SK-N-SH treated with all-trans-retinoic acid at 6 μM for 48 hours (cell line): ENCODE measurements around the gene SUN2.

ENCODE experiments used
- ATAC-seq: fragments of 200-7000 bp; cut with Tn5 transposase; 3 replicates; pipeline ENCODE4 v1.9.1; 2020; ENCODE audit warnings: mild to moderate bottlenecking, moderate library complexity
- ARNTL ChIP-seq: fragments of 450-650 bp; formaldehyde crosslinking; IDR thresholded peaks from 2 replicates; pipeline ENCODE4 v1.5.0; 2020; ENCODE audit warnings: low read depth, mild to moderate bottlenecking, moderate library complexity, borderline replicate concordance
- BACH2 ChIP-seq: fragments of 250-450 bp; sonication (Bioruptor Pico); IDR thresholded peaks from 2 replicates; pipeline ENCODE4 v1.9.0; 2021; ENCODE audit warnings: mild to moderate bottlenecking, borderline replicate concordance
- ESRRG ChIP-seq: fragments of 250-450 bp; sonication (Bioruptor Pico); IDR thresholded peaks from 2 replicates; pipeline ENCODE4 v1.6.1; 2021; ENCODE audit warnings: mild to moderate bottlenecking
- ISL1 ChIP-seq: fragments of 250-450 bp; sonication (Bioruptor Pico); IDR thresholded peaks from 2 replicates; pipeline ENCODE4 v2.1.2; 2022; ENCODE audit warnings: mild to moderate bottlenecking, moderate library complexity
- OSR1 ChIP-seq: fragments of 250-450 bp; sonication (Bioruptor Pico); IDR thresholded peaks from 2 replicates; pipeline ENCODE4 v1.8.0; 2022; ENCODE audit warnings: moderate library complexity, mild to moderate bottlenecking, inconsistent platforms
- PPARA ChIP-seq: fragments of 250-450 bp; sonication (Bioruptor Pico); IDR thresholded peaks from 2 replicates; pipeline ENCODE4 v1.5.0; 2020; ENCODE audit warnings: mild to moderate bottlenecking, borderline replicate concordance
- SNAI2 ChIP-seq: fragments of 250-450 bp; sonication (Bioruptor Pico); IDR thresholded peaks from 2 replicates; pipeline ENCODE4 v1.5.0; 2020; ENCODE audit warnings: mild to moderate bottlenecking, moderate library complexity
- TCF4 ChIP-seq: fragments of 250-450 bp; sonication (Bioruptor Pico); IDR thresholded peaks from 2 replicates; pipeline ENCODE4 v1.8.0; 2021; ENCODE audit warnings: mild to moderate bottlenecking, moderate library complexity, borderline replicate concordance
- TOX ChIP-seq: fragments of 250-450 bp; sonication (Bioruptor Pico); IDR thresholded peaks from 2 replicates; pipeline ENCODE4 v1.8.0; 2021; ENCODE audit warnings: mild to moderate bottlenecking, moderate library complexity, borderline replicate concordance
- ZC3H10 ChIP-seq: fragments of 250-450 bp; sonication (Bioruptor Pico); IDR thresholded peaks from 2 replicates; pipeline ENCODE4 v1.5.1; 2021; ENCODE audit warnings: mild to moderate bottlenecking, moderate library complexity
- ZFP3 ChIP-seq: fragments of 250-450 bp; sonication (Bioruptor Pico); IDR thresholded peaks from 2 replicates; pipeline ENCODE4 v1.5.0; 2020; ENCODE audit warnings: mild to moderate bottlenecking, moderate library complexity
- ZFP30 ChIP-seq: fragments of 450-650 bp; formaldehyde crosslinking; IDR thresholded peaks from 2 replicates; pipeline ENCODE4 v1.5.0; 2022; ENCODE audit warnings: mild to moderate bottlenecking, moderate library complexity
- ZNF70 ChIP-seq: fragments of 450-650 bp; formaldehyde crosslinking; IDR thresholded peaks from 2 replicates; pipeline ENCODE4 v1.5.0; 2020; ENCODE audit warnings: mild to moderate bottlenecking, moderate library complexity
- ZNF8 ChIP-seq: fragments of 450-650 bp; formaldehyde crosslinking; IDR thresholded peaks from 2 replicates; pipeline ENCODE4 v1.5.0; 2020; ENCODE audit warnings: mild to moderate bottlenecking, moderate library complexity
- TF ChIP-seq, protein P1 (sequence below): fragments of 250-450 bp; sonication (Bioruptor Pico); IDR thresholded peaks from 2 replicates; pipeline ENCODE4 v1.8.0; 2021; ENCODE audit warnings: low read depth, mild to moderate bottlenecking, moderate library complexity, borderline replicate concordance
- TF ChIP-seq, protein P2 (sequence below): fragments of 250-450 bp; sonication (Bioruptor Pico); IDR thresholded peaks from 2 replicates; pipeline ENCODE4 v1.8.0; 2020; ENCODE audit warnings: mild to moderate bottlenecking, moderate library complexity, borderline replicate concordance
- TF ChIP-seq, protein P3 (sequence below): fragments of 250-450 bp; sonication (Bioruptor Pico); IDR thresholded peaks from 2 replicates; pipeline ENCODE4 v1.5.1; 2021; ENCODE audit warnings: mild to moderate bottlenecking, moderate library complexity
- TF ChIP-seq, protein P4 (sequence below): fragments of 250-450 bp; sonication (Bioruptor Pico); IDR thresholded peaks from 2 replicates; pipeline ENCODE4 v1.5.1; 2020; ENCODE audit warnings: low read depth, mild to moderate bottlenecking, moderate library complexity
- TF ChIP-seq, protein P5 (sequence below): fragments of 250-450 bp; sonication (Bioruptor Pico); IDR thresholded peaks from 2 replicates; pipeline ENCODE4 v1.5.0; 2020; ENCODE audit warnings: mild to moderate bottlenecking, moderate library complexity

Gene SUN2

DNA sequence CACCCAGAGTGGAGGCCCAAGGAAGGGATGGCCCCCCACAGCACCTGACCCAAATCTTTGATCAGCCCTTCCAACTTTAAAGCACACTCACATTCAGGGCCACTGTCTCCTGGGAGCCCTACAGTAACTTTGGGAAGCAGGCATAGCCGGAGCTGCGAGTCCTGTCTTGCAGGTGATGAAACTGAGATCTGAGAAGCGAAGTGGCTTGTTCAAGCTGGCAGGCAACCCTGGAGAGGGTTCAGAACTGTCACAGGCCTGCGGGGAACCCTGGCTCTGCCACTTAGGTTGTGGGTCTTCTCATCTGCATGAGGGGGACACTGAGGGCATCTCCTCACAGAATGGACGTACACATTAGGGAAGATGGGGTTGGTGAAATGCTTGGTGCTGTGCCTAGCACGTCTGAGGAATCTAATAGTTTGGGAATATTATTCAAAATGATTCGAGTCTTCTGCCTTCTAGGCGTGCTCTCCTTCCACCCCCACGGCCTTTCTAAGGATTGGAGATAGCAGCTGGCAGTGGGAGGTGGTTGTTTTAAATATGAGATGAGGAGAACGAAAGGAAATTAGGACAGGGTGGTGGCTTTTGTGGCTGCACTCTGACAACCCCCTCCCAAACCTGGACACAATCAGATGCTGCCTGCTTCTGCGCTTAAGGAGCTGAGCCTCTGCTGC, 18.8 kb upstream of the SUN2 start:
- TF ChIP-seq, protein P1, sequence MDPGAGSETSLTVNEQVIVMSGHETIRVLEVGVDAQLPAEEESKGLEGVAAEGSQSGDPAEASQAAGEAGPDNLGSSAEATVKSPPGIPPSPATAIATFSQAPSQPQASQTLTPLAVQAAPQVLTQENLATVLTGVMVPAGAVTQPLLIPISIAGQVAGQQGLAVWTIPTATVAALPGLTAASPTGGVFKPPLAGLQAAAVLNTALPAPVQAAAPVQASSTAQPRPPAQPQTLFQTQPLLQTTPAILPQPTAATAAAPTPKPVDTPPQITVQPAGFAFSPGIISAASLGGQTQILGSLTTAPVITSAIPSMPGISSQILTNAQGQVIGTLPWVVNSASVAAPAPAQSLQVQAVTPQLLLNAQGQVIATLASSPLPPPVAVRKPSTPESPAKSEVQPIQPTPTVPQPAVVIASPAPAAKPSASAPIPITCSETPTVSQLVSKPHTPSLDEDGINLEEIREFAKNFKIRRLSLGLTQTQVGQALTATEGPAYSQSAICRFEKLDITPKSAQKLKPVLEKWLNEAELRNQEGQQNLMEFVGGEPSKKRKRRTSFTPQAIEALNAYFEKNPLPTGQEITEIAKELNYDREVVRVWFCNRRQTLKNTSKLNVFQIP (CRISPR knock-in tag), result no peak
- no peak for TF ChIP-seq SNAI2 (CRISPR knock-in tag)
- TF ChIP-seq ZFP3, result no peak
- no peak for TF ChIP-seq TOX
- no peak for TF ChIP-seq ZNF8
- no peak for TF ChIP-seq OSR1 (CRISPR knock-in tag)
- TF ChIP-seq, protein P2, sequence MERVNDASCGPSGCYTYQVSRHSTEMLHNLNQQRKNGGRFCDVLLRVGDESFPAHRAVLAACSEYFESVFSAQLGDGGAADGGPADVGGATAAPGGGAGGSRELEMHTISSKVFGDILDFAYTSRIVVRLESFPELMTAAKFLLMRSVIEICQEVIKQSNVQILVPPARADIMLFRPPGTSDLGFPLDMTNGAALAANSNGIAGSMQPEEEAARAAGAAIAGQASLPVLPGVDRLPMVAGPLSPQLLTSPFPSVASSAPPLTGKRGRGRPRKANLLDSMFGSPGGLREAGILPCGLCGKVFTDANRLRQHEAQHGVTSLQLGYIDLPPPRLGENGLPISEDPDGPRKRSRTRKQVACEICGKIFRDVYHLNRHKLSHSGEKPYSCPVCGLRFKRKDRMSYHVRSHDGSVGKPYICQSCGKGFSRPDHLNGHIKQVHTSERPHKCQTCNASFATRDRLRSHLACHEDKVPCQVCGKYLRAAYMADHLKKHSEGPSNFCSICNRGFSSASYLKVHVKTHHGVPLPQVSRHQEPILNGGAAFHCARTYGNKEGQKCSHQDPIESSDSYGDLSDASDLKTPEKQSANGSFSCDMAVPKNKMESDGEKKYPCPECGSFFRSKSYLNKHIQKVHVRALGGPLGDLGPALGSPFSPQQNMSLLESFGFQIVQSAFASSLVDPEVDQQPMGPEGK (CRISPR knock-in tag), result no peak
- no peak for TF ChIP-seq ARNTL (CRISPR knock-in tag)
- no peak for TF ChIP-seq ZNF70
- no peak for TF ChIP-seq TCF4
- no peak for TF ChIP-seq BACH2
- ATAC-seq, result no peak

DNA sequence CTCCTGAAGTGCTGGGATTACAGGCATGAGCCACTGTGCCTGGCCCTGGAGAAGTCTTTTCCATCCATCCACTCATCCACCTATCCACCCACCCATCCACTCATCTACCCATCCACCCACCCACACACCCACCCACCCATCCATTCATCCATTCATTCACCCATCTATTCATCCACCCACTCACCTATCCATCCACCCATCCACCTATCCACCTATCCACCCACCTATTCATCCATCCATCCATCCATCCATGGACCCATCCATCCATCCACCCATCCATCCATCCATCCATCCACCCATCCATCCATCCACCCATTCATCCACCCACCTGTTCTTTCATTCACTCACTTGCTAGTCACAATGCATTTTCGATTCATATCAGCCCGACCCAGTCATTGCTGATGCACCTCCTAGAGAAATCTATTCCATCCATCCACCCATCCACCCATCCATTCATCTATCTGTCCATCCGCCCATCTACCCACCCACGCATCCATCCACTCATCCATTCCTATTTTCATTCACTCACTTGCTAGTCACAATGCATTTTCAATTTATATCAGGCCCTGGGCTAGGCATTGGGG, 17.7 kb upstream of the SUN2 start:
- TF ChIP-seq ARNTL (CRISPR knock-in tag) (no peak), ZFP3 (no peak)
- TF ChIP-seq, protein P3, sequence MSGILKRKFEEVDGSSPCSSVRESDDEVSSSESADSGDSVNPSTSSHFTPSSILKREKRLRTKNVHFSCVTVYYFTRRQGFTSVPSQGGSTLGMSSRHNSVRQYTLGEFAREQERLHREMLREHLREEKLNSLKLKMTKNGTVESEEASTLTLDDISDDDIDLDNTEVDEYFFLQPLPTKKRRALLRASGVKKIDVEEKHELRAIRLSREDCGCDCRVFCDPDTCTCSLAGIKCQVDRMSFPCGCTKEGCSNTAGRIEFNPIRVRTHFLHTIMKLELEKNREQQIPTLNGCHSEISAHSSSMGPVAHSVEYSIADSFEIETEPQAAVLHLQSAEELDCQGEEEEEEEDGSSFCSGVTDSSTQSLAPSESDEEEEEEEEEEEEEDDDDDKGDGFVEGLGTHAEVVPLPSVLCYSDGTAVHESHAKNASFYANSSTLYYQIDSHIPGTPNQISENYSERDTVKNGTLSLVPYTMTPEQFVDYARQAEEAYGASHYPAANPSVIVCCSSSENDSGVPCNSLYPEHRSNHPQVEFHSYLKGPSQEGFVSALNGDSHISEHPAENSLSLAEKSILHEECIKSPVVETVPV (CRISPR knock-in tag), result no peak
- TF ChIP-seq, all 23 proteins: peak for 0
- ATAC-seq, result no peak

DNA sequence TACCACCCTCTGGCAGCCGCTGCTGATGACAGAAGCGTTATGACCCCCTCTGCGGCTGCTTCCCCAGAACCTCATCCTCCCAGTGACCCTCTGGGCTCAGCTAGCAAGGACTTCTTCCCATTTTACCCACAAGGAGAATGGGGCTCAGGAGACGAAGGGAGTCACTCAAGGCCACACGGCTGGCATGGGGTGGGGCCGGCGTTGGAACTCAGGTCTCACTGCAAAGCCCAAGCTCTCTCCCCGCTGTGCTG, 16.8 kb upstream of the SUN2 start:
- TF ChIP-seq, protein P4, sequence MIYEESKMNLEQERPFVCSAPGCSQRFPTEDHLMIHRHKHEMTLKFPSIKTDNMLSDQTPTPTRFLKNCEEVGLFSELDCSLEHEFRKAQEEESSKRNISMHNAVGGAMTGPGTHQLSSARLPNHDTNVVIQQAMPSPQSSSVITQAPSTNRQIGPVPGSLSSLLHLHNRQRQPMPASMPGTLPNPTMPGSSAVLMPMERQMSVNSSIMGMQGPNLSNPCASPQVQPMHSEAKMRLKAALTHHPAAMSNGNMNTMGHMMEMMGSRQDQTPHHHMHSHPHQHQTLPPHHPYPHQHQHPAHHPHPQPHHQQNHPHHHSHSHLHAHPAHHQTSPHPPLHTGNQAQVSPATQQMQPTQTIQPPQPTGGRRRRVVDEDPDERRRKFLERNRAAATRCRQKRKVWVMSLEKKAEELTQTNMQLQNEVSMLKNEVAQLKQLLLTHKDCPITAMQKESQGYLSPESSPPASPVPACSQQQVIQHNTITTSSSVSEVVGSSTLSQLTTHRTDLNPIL (CRISPR knock-in tag), result no peak
- no peak for TF ChIP-seq ARNTL (CRISPR knock-in tag)
- no peak for TF ChIP-seq ZC3H10 (CRISPR knock-in tag)
- TF ChIP-seq, protein P3 (CRISPR knock-in tag), result no peak
- TF ChIP-seq ZFP30 (CRISPR knock-in tag), result no peak
- TF ChIP-seq, protein P1 (CRISPR knock-in tag), result no peak
- TF ChIP-seq TCF4, result no peak
- no peak for TF ChIP-seq ESRRG (CRISPR knock-in tag)
- TF ChIP-seq OSR1 (CRISPR knock-in tag), result no peak
- ATAC-seq, result no peak

DNA sequence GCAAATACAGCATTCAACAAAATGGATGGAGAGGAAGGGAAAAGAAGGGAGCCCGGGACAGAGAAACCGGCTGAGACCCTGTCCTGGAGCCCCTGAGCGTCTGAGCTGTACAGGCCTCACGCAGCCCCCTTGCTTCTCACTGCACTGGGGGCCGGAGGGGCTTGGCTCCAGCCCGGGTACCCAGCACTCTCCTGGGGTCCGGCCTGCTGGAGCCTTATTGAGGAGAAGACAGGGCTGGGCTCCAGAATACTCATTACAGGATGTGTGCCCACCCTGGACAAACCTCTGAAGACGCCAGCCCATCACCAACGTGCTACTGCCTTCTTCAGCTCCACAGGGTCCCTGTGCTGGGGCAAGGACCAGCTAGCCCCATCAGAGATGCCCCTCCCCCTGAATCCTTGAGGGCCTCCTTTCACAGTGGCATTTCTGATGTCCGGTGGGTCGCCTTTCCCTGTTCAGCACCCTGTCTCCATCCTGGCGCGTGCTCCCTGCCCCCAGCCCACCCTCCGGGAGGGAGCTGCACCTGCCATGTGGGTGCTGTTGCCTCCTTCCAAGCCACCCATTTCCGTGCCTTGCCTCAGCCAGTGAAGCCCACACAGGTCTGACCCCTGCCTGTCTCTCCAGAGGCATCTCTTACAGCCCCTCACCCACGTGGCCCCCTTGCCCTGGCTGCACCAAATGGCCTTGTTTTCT, 14.6 kb upstream of the SUN2 start:
- no peak for ATAC-seq
- TF ChIP-seq, protein P3 (CRISPR knock-in tag), result no peak
- TF ChIP-seq ISL1 (no peak), ZNF8 (no peak), TOX (no peak), OSR1 (CRISPR knock-in tag) (no peak), PPARA (CRISPR knock-in tag) (no peak), ESRRG (CRISPR knock-in tag) (no peak)
- TF ChIP-seq, protein P5, sequence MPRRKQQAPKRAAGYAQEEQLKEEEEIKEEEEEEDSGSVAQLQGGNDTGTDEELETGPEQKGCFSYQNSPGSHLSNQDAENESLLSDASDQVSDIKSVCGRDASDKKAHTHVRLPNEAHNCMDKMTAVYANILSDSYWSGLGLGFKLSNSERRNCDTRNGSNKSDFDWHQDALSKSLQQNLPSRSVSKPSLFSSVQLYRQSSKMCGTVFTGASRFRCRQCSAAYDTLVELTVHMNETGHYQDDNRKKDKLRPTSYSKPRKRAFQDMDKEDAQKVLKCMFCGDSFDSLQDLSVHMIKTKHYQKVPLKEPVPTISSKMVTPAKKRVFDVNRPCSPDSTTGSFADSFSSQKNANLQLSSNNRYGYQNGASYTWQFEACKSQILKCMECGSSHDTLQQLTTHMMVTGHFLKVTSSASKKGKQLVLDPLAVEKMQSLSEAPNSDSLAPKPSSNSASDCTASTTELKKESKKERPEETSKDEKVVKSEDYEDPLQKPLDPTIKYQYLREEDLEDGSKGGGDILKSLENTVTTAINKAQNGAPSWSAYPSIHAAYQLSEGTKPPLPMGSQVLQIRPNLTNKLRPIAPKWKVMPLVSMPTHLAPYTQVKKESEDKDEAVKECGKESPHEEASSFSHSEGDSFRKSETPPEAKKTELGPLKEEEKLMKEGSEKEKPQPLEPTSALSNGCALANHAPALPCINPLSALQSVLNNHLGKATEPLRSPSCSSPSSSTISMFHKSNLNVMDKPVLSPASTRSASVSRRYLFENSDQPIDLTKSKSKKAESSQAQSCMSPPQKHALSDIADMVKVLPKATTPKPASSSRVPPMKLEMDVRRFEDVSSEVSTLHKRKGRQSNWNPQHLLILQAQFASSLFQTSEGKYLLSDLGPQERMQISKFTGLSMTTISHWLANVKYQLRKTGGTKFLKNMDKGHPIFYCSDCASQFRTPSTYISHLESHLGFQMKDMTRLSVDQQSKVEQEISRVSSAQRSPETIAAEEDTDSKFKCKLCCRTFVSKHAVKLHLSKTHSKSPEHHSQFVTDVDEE (CRISPR knock-in tag), result no peak
